Heart left ventricle (tissue), 13 donors: ENCODE results near the gene LSM12.

Experiments
- POLR2A ChIP-seq, 2 donors: fragments of 450-650 bp; IDR thresholded peaks; one replicate each; pipeline ENCODE4 v1.6.1; 2017; ENCODE audit warnings: antibody characterized with exemption in 2 of 2, mild to moderate bottlenecking in 2 of 2, moderate library complexity in 2 of 2
- TF ChIP-seq, protein P1 (sequence below), 12 donors: fragments of 200-600 bp; sonication (generic) in 4 of 12; IDR thresholded peaks; one replicate each; pipeline versions ENCODE4 v1.5.0 to v1.8.0; 2018 to 2022; ENCODE audit warnings: antibody characterized with exemption in 12 of 12, mild to moderate bottlenecking in 5 of 12
- donor health status: ischemic (EF 13 %, LVEDD 7.1; RV severe dilation, severe dysfunction).
- donor health status: DM: no; HTN: yes; CAD: no.
- donor health status: DM: no; HTN: no; CAD: no.
- donor health status: ischemic (EF 25% LVEDD 6.9; RV normal size, moderate dysfunction).
- donor health status: ischemic (EF 25% LVEDD 5.7; RV mildly dilated, moderate dysfunction).
- donor health status: ischemic (EF 35%, LVEDD 5.7; RV mildly dilated, moderate dysfunction).
- donor health status: nonischemic (EF 11% LVEDD 7.7; RV severe dilation, severe dysfunction).
- donor health status: DM: yes; HTN: yes; CAD: no.
- donor health status: PGD.
- donor health status: ischemic (EF 29% LVEDD 5.4; RV normal size, mild dysfunction).
- donor health status: nonischemic (EF 23%, LVEDD 6.1; RV moderate dilation, normal function).

DNA sequence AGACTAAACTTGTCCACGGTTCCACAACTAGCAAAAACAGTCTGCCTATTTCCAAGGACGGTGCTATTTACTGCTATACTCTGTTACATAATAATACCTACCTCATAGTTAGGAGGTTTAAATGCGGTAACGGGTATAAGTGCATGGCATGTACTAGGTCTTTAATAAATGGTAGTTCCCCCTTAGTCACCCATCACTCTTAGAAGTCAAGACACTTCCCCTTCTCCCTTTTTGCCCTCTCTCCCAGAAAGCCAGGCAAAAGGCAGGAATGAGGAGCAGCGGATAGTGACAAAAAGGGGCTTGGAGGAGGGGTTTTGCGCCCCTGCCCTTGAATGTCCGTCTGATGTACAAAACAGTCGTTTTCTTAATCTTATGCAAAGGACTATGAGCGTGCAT is 1.1 kb upstream of the LSM12 start:
- TF ChIP-seq, protein P1, sequence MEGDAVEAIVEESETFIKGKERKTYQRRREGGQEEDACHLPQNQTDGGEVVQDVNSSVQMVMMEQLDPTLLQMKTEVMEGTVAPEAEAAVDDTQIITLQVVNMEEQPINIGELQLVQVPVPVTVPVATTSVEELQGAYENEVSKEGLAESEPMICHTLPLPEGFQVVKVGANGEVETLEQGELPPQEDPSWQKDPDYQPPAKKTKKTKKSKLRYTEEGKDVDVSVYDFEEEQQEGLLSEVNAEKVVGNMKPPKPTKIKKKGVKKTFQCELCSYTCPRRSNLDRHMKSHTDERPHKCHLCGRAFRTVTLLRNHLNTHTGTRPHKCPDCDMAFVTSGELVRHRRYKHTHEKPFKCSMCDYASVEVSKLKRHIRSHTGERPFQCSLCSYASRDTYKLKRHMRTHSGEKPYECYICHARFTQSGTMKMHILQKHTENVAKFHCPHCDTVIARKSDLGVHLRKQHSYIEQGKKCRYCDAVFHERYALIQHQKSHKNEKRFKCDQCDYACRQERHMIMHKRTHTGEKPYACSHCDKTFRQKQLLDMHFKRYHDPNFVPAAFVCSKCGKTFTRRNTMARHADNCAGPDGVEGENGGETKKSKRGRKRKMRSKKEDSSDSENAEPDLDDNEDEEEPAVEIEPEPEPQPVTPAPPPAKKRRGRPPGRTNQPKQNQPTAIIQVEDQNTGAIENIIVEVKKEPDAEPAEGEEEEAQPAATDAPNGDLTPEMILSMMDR (IDR thresholded peaks at IDR 0.05) = no peak
- no peak for TF ChIP-seq POLR2A (IDR thresholded peaks at IDR 0.05)
